CD4-positive, alpha-beta T cell treated with Interleukin-17A for 4 hours (primary cell): Measurements from ENCODE around the gene AP2A1.

ENCODE experiments used
- DNase-seq: peaks from one replicate; pipeline ENCODE4 v3.0.0-alpha.2; 2020; ENCODE audit warnings: mixed read lengths

Gene AP2A1

DNA sequence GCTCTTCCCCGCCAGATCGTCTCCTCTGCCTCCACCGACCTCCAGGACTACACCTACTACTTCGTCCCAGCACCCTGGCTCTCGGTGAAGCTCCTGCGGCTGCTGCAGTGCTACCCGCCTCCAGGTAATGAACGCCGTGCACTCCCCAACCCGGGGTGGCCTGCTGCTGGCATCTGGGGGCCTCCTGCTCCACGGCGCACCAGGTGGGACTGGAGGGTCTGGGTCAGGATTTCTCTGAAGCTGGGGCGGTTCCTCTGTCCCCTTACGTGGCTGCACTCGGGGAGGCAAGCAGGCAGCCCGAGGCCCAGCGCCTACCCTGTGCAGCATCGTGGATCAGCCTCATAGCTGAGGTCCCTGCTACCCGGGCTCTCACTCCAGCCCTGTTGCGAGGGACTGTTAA, 28.8 kb downstream of the AP2A1 start:
- no peak for DNase-seq

GRCh38 chr19:49798574-49798973, 31.8 kb downstream of the AP2A1 start:
- no peak for DNase-seq

- DNase-seq = no peak
Observed at GRCh38 chr19:49799271-49799797, 32.5 kb downstream of the AP2A1 start.

DNA sequence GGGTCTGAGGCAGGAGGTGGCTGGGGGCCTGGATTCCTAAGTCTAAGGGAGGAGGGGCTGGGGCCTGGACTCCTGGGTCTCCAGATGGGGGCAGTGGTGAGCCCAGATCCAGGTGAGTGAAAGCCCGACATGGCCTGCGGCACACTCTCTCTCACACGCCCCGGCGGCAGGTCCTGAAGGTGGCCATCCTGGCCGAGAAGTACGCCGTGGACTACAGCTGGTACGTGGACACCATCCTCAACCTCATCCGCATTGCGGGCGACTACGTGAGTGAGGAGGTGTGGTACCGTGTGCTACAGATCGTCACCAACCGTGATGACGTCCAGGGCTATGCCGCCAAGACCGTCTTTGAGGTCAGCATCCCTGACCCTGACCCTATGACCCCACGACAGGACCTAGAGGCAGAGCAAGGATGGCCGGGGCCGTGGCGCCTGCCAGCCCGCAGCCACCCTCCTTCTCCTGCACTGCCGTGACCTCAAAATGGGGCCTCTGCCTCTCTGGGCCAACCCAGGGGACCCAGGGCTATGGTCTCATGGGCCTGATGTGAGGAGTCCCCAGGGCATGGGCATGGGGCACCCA, 33.1 kb downstream of the AP2A1 start:
- DNase-seq = peak; percentile 46

- no peak for DNase-seq
Observed at GRCh38 chr19:49800771-49801170, 34.0 kb downstream of the AP2A1 start.

- no peak for DNase-seq
Observed at GRCh38 chr19:49801401-49801888, 34.6 kb downstream of the AP2A1 start.

- no peak for DNase-seq
Observed at GRCh38 chr19:49801966-49802661, 35.3 kb downstream of the AP2A1 start.

DNA sequence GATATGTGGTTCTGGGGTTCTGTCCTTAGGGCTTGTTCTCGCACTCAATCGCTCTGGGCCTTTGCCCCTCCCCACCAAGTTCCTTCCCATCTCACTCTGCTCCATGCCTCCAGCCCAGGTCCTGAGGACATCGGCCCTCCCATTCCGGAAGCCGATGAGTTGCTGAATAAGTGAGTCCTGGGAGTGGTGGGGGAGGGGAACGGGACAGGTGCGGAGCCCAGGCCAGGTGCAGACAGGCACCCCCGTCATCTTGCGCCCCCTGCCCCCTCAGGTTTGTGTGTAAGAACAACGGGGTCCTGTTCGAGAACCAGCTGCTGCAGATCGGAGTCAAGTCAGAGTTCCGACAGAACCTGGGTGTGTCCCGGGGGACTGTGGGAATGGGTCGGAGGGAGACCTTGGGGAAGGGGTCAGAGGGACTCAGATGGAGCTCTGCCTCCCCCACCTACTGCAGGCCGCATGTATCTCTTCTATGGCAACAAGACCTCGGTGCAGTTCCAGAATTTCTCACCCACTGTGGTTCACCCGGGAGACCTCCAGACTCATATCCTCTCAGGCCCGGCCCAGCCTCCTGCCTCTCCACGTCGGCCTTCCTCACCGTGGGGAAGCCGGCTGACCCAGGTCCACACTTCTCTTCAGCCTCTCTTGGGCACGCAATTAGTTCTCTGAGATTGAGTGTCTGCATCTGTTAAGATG, 36.2 kb downstream of the AP2A1 start:
- DNase-seq = no peak

- no peak for DNase-seq
Observed at GRCh38 chr19:49803529-49803856, 36.7 kb downstream of the AP2A1 start.

GRCh38 chr19:49805822-49806619, 39.2 kb downstream of the AP2A1 start:
- DNase-seq = no peak

GRCh38 chr19:49806620-49806959, 39.8 kb downstream of the AP2A1 start:
- no peak for DNase-seq

GRCh38 chr19:49807058-49807903, 40.5 kb downstream of the AP2A1 start:
- DNase-seq = no peak

- no peak for DNase-seq
Observed at GRCh38 chr19:49807904-49808675, 41.3 kb downstream of the AP2A1 start.

DNA sequence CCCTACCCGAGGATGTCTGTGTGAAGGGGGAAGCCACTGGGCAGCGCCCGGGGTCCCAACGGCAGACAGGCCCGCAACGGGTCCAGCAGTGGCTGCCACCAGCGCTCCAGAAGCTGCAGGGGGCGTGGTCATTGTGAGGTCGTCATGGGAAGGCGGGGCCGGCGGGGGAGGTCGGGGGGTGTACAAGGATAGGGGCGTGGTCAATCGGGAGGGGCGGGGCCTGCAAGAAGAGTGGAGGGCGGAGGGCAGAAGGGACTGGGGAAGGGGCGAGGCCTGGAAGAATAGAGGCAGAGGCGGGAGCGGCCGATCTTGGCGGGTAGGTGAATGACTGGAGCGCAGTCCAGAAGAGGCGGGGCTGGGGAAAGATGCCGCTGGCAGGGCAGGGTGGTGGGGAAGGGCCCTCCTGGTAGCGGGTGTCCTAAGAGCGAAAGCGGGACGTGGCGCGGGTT, 41.9 kb downstream of the AP2A1 start:
- peak; percentile 96 for DNase-seq

- peak; percentile 68 for DNase-seq
Observed at GRCh38 chr19:49809160-49809940, 42.5 kb downstream of the AP2A1 start.

GRCh38 chr19:49809941-49810389, 43.2 kb downstream of the AP2A1 start:
- DNase-seq = no peak

DNA sequence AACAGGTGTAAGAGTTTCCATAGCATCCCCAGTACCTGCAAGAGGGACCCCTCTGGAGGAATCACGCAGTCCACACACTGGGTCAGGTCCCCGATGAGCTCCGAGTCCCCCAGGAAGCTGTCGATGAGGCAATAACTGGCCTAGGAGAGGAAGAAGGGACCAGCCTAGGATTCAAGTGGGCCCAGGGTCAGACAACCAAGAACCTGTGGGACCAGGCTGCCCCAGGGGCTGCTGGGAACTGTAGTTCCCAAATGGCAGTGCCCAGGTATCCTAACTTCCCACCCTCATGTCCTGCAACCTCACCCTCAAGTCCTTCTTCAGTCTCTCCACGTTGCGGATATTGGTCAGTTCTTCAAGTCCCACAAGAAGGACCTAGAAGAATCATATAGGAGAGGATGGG, 44.5 kb downstream of the AP2A1 start:
- no peak for DNase-seq

DNA sequence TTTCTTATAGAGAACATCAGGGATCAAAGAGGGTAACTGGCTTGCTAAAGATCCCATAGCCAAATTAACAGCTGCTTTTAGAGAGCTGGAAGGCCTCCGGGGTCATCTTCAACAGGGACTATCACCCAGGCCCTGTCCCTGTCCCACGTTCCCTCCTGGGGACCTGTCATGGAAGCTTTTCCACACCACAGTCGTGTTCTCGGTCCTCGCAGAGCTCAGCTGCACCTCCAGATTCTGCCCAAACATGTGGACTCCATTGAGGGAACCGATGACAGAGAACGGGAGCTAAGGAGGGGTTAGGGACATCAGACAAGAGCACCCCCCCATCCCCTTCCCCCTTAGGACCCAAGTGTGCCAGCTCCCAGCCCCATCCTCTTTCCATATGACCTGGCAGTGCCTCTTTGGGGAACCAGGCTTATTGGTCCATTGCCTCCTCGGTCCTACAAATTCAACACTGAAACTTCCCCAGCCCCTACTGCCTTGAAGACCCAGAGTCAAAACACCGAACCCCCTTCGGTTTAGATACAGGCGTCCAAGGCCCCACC, 45.7 kb downstream of the AP2A1 start:
- DNase-seq = no peak

GRCh38 chr19:49812997-49813861, 46.4 kb downstream of the AP2A1 start, which contains the start of gene FUZ:
FUZ (minus strand) TSS chr19:49813292; CDS start chr19:49813106, 186 bp downstream.
- DNase-seq = peak; percentile 95
